Endodermal cell (in vitro differentiated cells): Measurements from ENCODE around the gene CISH. TPM values are rescaled to one million over a fixed set of nuclear protein-coding genes. Genes with fewer than 3 reads are reported as not detected.

Experiments
- DNase-seq: peaks from one replicate; pipeline ENCODE4 v3.0.0-alpha.2; 2017
- H3K27ac ChIP-seq: 2 replicates; pipeline ENCODE4 v1.5.1; 2013; ENCODE audit warnings: mild to moderate bottlenecking, low read depth, low read length, moderate library complexity
- H3K27me3 ChIP-seq: 2 replicates; pipeline ENCODE4 v1.6.1; 2013; ENCODE audit warnings: mild to moderate bottlenecking, low read length, moderate library complexity; ENCODE audit not compliant: insufficient read depth, control insufficient read depth, poor library complexity, severe bottlenecking
- H3K36me3 ChIP-seq: 2 replicates; pipeline ENCODE4 v1.7.0; 2013; ENCODE audit warnings: mild to moderate bottlenecking, low read length, moderate library complexity; ENCODE audit not compliant: control insufficient read depth, insufficient read depth
- H3K4me1 ChIP-seq: one replicate; pipeline ENCODE4 v1.7.0; 2013; ENCODE audit warnings: low read length; ENCODE audit not compliant: control insufficient read depth, insufficient read depth
- H3K4me3 ChIP-seq: 2 replicates; pipeline ENCODE4 v1.5.1; 2013; ENCODE audit warnings: mild to moderate bottlenecking, low read length, moderate library complexity
- H3K9ac ChIP-seq: 2 replicates; pipeline ENCODE4 v1.6.1; 2013; ENCODE audit warnings: mild to moderate bottlenecking, low read length, moderate library complexity; ENCODE audit not compliant: poor library complexity, severe bottlenecking; ENCODE audit errors: extremely low read depth
- H3K9me3 ChIP-seq: 2 replicates; pipeline ENCODE4 v1.6.1; 2013; ENCODE audit warnings: mild to moderate bottlenecking, low read length, moderate library complexity; ENCODE audit not compliant: control insufficient read depth
- H3K27ac Mint-ChIP-seq: 2 replicates; pipeline ENCODE4 v1.8.0; 2020; ENCODE audit warnings: mixed read lengths
- H3K27me3 Mint-ChIP-seq: 2 replicates; pipeline ENCODE4 v1.8.0; 2021; ENCODE audit warnings: mild to moderate bottlenecking, mixed read lengths; ENCODE audit not compliant: insufficient read depth
- H3K36me3 Mint-ChIP-seq: 2 replicates; pipeline ENCODE4 v1.8.0; 2020; ENCODE audit warnings: low read depth, mixed read lengths
- H3K4me1 Mint-ChIP-seq: 2 replicates; pipeline ENCODE4 v1.8.0; 2020; ENCODE audit warnings: mixed read lengths
- H3K4me3 Mint-ChIP-seq: 2 replicates; pipeline ENCODE4 v1.8.0; 2020; ENCODE audit warnings: mild to moderate bottlenecking, moderate library complexity, mixed read lengths
- H3K9me3 Mint-ChIP-seq: 2 replicates; pipeline ENCODE4 v1.8.0; 2020; ENCODE audit warnings: mild to moderate bottlenecking, mixed read lengths
- CTCF ChIP-seq: fragments of 200-600 bp; sonication (generic); conservative IDR thresholded peaks from 2 replicates; pipeline ENCODE4 v1.5.0; 2021; ENCODE audit warnings: antibody characterized with exemption, mild to moderate bottlenecking
- WGBS, 2 experiments: methylation state at CpG; one replicate each; pipeline versions ENCODE4 v1.1.5 to v1.1.7; 2013; ENCODE audit warnings: missing lambda C conversion rate in 2 of 2, mixed read lengths in 1 of 2; ENCODE audit not compliant: insufficient coverage in 1 of 2, insufficient read length in 1 of 2; 5-methylcytosine and 5-hydroxymethylcytosine counted together
- total RNA-seq, 2 donors: library from RNA; stranded (reverse); fragmentation: NEBNext Ultra II Directional in 1 of 2; extraction: Animal tissue kit (Norgen Biotek cat#: 25700) in 1 of 2; gene quantifications; 2 replicates in 1 of 2; 3 replicates in 1 of 2; pipeline ENCODE4 v1.2.1, GENCODE V29; 2021

CISH gene
- total RNA-seq, 2 donors from 2014 or later = 1.2 to 2.0 TPM

- no peak for DNase-seq
- H3K27me3 Mint-ChIP-seq = no peaks in the 10 kb centered on the region
- WGBS, 2 experiments = 89 to 92% methylated on average over 4 to 8 of the region's 8 CpGs
- peaks cover 2% of the 10 kb centered on the region for H3K4me1 Mint-ChIP-seq
- Histone ChIP-seq H3K4me1 (no peaks in the 10 kb centered on the region), H3K27ac (no peak overlapping the region), H3K27me3 (no peaks in the 10 kb centered on the region), H3K9ac (no peak overlapping the region), H3K4me3 (no peak overlapping the region), H3K36me3 (peaks cover 12% of the 10 kb centered on the region), H3K9me3 (no peaks in the 10 kb centered on the region)
- peaks cover 4% of the 10 kb centered on the region for H3K36me3 Mint-ChIP-seq
- no peak for TF ChIP-seq CTCF
- no peak overlapping the region for H3K27ac Mint-ChIP-seq
- H3K9me3 Mint-ChIP-seq = no peaks in the 10 kb centered on the region
- H3K4me3 Mint-ChIP-seq = no peak overlapping the region
These were observed 37.8 kb downstream of the CISH start for GRCh38 chr3:50573566-50574443.

- H3K27me3 ChIP-seq = no peaks in the 10 kb centered on the region
- H3K27ac ChIP-seq = no peak overlapping the region
- Mint-ChIP-seq H3K4me3 (no peak overlapping the region), H3K4me1 (peaks cover 2% of the 10 kb centered on the region), H3K9me3 (no peaks in the 10 kb centered on the region), H3K27ac (no peak overlapping the region), H3K36me3 (peaks cover 4% of the 10 kb centered on the region), H3K27me3 (no peaks in the 10 kb centered on the region)
- TF ChIP-seq CTCF = no peak
- peaks cover 12% of the 10 kb centered on the region for H3K36me3 ChIP-seq
- H3K4me3 ChIP-seq = no peak overlapping the region
- no peaks in the 10 kb centered on the region for H3K9me3 ChIP-seq
- H3K4me1 ChIP-seq = no peaks in the 10 kb centered on the region
- 87 to 100% methylated on average over 2 to 4 of the region's 4 CpGs for WGBS, 2 experiments
- no peak overlapping the region for H3K9ac ChIP-seq
- no peak for DNase-seq
These were observed 38.7 kb downstream of the CISH start for GRCh38 chr3:50572801-50573371.

DNA sequence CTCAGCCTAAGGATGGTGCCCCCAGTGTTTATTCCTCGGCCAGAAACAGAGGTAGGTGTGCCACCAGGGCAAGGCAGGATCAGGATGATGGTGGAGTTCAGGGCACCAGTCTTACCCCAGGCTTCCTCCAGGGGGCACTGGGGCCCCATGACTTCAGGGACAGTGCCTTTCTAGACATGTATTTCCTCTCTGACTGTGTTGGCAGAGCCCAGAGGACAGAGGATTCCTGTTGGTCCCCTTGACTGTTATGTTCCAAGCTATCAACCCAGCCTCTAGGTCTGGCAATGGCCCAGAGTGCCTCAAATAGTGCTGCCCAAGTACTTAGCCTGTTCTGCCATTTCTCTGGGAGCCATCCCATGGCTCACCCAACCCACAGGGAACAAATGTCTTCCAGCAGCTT, 39.4 kb downstream of the CISH start:
- peak; percentile 86 for TF ChIP-seq CTCF
- Mint-ChIP-seq H3K9me3 (no peaks in the 10 kb centered on the region), H3K27me3 (peaks cover under 1% of the 10 kb centered on the region), H3K4me1 (peaks cover 4% of the 10 kb centered on the region), H3K27ac (peak overlapping the region; percentile 27), H3K4me3 (no peak overlapping the region), H3K36me3 (peaks cover 2% of the 10 kb centered on the region)
- Histone ChIP-seq H3K9me3 (no peaks in the 10 kb centered on the region), H3K27me3 (no peaks in the 10 kb centered on the region), H3K9ac (no peak overlapping the region), H3K36me3 (peaks cover 7% of the 10 kb centered on the region), H3K27ac (no peak overlapping the region), H3K4me3 (no peak overlapping the region), H3K4me1 (no peaks in the 10 kb centered on the region)
- WGBS, 2 experiments = 60 to 65% methylated on average over 1 of the region's 1 CpG
- peak; percentile 91 for DNase-seq
